Measurements from ENCODE around the gene CCSAP. TPM values are rescaled to one million over a fixed set of nuclear protein-coding genes. Genes with fewer than 3 reads are reported as not detected.

The CCSAP gene
- total RNA-seq, 1 experiment from 2014 or later = 8.5 TPM

DNA sequence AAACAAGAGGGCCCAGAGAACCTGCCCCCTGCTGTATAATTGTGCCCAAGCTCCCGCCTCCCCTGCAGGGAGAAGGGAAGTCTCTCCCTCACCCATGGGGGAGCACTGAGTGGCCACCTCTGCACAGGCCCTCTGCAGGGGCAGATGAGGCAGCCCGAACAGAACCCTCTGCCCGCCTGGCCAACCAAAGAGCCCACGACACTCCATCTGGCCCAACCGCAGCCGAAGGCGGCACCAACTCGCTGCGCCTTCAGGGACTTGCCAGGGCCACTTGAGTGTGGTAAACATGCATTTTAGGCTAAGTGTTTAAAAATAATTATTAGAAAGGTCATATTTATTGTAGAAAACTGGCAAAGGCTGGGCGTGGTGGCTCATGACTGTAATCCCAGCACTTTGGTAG is 34.6 kb upstream of the CCSAP start:
- no peak overlapping the region for H3K4me3 Mint-ChIP-seq
- Histone ChIP-seq H2AK5ac (ENCODE audit: insufficient read length, low read length) (no peak overlapping the region), H3K14ac (ENCODE audit: insufficient read depth, low read length) (no peak overlapping the region; the same call in 1 of the 2 replicates), H3K56ac (ENCODE audit: insufficient read length, low read depth, low read length) (no peak overlapping the region), H4K20me1 (ENCODE audit: control insufficient read depth, insufficient read depth, insufficient read length) (no peaks in the 10 kb centered on the region), H3K23ac (ENCODE audit: insufficient read length, low read depth, low read length) (no peak overlapping the region), H4K91ac (ENCODE audit: insufficient read length, low read depth, low read length) (no peak overlapping the region), H2BK20ac (ENCODE audit: low read depth, low read length, poor library complexity, severe bottlenecking) (no peak overlapping the region), H3K79me1 (ENCODE audit: insufficient read depth, low read depth, low read length, poor library complexity, severe bottlenecking) (no peaks in the 10 kb centered on the region), H2AFZ (ENCODE audit: low read length) (no peak overlapping the region), H2BK15ac (ENCODE audit: low read depth, low read length) (no peak overlapping the region), H3K79me2 (ENCODE audit: insufficient read depth, low read length) (no peaks in the 10 kb centered on the region), H3K4me1 (ENCODE audit: insufficient read depth, low read length) (peaks cover 13% of the 10 kb centered on the region; the same call in 1 of the 2 replicates), H3K4ac (ENCODE audit: low read depth, low read length) (no peak overlapping the region), H3K4me2 (ENCODE audit: insufficient read depth, insufficient read length, low read length) (no peak overlapping the region), H3K27me3 (ENCODE audit: insufficient read depth, low read length) (no peaks in the 10 kb centered on the region), H2BK120ac (ENCODE audit: low read depth, low read length, poor library complexity, severe bottlenecking) (no peak overlapping the region), H3K9me3 (ENCODE audit: control insufficient read depth, low read depth, low read length) (no peaks in the 10 kb centered on the region), H3K27ac (ENCODE audit: insufficient read length, low read depth, low read length) (no peak overlapping the region), H3K23me2 (ENCODE audit: insufficient read length, low read depth, low read length, poor library complexity, severe bottlenecking) (no peaks in the 10 kb centered on the region), H2BK5ac (ENCODE audit: insufficient read length, low read length) (no peak overlapping the region), H3K9ac (ENCODE audit: extremely low read depth, insufficient read length, low read length) (no peak overlapping the region), H3K18ac (ENCODE audit: insufficient read length, low read depth, low read length) (no peak overlapping the region), H4K5ac (ENCODE audit: insufficient read length, low read depth, low read length) (no peak overlapping the region), H4K8ac (replicated peaks; ENCODE audit: insufficient read length, low read depth, low read length) (no peak overlapping the region), H3T11ph (ENCODE audit: low read length) (no peak overlapping the region), H2BK12ac (ENCODE audit: insufficient read length, low read depth, low read length) (no peak overlapping the region)
- peaks cover 32 to 35% of the 10 kb centered on the region in 2 experiments for H3K4me1 Mint-ChIP-seq
- WGBS (ENCODE audit: extremely low coverage, insufficient read length, low lambda C conversion rate) = no CpG with 5 or more reads among the region's 10 CpGs
- DNase-seq = no peak
- H3K27me3 Mint-ChIP-seq (ENCODE audit: low read depth) = peaks cover 5% of the 10 kb centered on the region; the same call in 1 of the 2 replicates
- no peaks in the 10 kb centered on the region for H3K9me3 Mint-ChIP-seq
- no peaks in the 10 kb centered on the region; a peak in 2 of 7 replicates for H3K36me3 Mint-ChIP-seq (ENCODE audit: insufficient read depth in 1 of 3, low read depth in 3 of 3)
- TF ChIP-seq, protein P1, sequence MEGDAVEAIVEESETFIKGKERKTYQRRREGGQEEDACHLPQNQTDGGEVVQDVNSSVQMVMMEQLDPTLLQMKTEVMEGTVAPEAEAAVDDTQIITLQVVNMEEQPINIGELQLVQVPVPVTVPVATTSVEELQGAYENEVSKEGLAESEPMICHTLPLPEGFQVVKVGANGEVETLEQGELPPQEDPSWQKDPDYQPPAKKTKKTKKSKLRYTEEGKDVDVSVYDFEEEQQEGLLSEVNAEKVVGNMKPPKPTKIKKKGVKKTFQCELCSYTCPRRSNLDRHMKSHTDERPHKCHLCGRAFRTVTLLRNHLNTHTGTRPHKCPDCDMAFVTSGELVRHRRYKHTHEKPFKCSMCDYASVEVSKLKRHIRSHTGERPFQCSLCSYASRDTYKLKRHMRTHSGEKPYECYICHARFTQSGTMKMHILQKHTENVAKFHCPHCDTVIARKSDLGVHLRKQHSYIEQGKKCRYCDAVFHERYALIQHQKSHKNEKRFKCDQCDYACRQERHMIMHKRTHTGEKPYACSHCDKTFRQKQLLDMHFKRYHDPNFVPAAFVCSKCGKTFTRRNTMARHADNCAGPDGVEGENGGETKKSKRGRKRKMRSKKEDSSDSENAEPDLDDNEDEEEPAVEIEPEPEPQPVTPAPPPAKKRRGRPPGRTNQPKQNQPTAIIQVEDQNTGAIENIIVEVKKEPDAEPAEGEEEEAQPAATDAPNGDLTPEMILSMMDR (conservative IDR thresholded peaks at IDR 0.05) = no peak
- H3K27ac Mint-ChIP-seq = no peak overlapping the region
